KMS-11 (cell line): Measurements from ENCODE around the gene EIF3J.
"Not testable (repeated sequence)": the region's sequence is repeated elsewhere in the genome, so short reads cannot be mapped to it uniquely, and the experiment has no call there.

Experiments used
- H2AFZ ChIP-seq: fragments of 200-600 bp; sonication (generic); 2 replicates; pipeline ENCODE4 v1.6.1; 2016; ENCODE audit warnings: antibody characterized with exemption, mixed run types, low read depth
- H3K27ac ChIP-seq: fragments of 200-600 bp; sonication (generic); 2 replicates; pipeline ENCODE4 v1.6.1; 2016; ENCODE audit warnings: mild to moderate bottlenecking, mixed run types
- H3K27me3 ChIP-seq: fragments of 200-600 bp; sonication (generic); 2 replicates; pipeline ENCODE4 v1.6.1; 2017; ENCODE audit warnings: mild to moderate bottlenecking, low read depth, mixed run types, moderate library complexity; ENCODE audit not compliant: insufficient read depth
- H3K36me3 ChIP-seq: fragments of 200-600 bp; sonication (generic); 2 replicates; pipeline ENCODE4 v1.6.1; 2017; ENCODE audit warnings: mild to moderate bottlenecking, mixed run types; ENCODE audit not compliant: insufficient read depth
- H3K4me1 ChIP-seq: fragments of 200-600 bp; sonication (generic); 2 replicates; pipeline ENCODE4 v1.6.1; 2016; ENCODE audit warnings: mild to moderate bottlenecking, low read depth, mixed run types; ENCODE audit not compliant: poor library complexity, severe bottlenecking
- H3K4me2 ChIP-seq: fragments of 200-600 bp; sonication (generic); 2 replicates; pipeline ENCODE4 v1.7.0; 2016; ENCODE audit warnings: mild to moderate bottlenecking, mixed run types
- H3K4me3 ChIP-seq: fragments of 200-600 bp; sonication (generic); IDR thresholded peaks from 2 replicates; pipeline ENCODE4 v1.6.1; 2017; ENCODE audit warnings: low read depth, low read length, mixed read lengths; ENCODE audit not compliant: insufficient read depth
- H3K79me2 ChIP-seq: fragments of 200-600 bp; sonication (generic); 2 replicates; pipeline ENCODE4 v1.6.1; 2016; ENCODE audit warnings: low read depth, mixed run types; ENCODE audit not compliant: insufficient read depth
- H3K9ac ChIP-seq: fragments of 200-600 bp; sonication (generic); 2 replicates; pipeline ENCODE4 v1.6.1; 2016; ENCODE audit warnings: mild to moderate bottlenecking, mixed run types
- H4K20me1 ChIP-seq: fragments of 200-600 bp; sonication (generic); 2 replicates; pipeline ENCODE4 v1.6.1; 2016; ENCODE audit warnings: mild to moderate bottlenecking, mixed run types; ENCODE audit not compliant: insufficient read depth
- TF ChIP-seq, protein P1 (sequence below): fragments of 200-600 bp; sonication (generic); conservative IDR thresholded peaks from 2 replicates; pipeline ENCODE4 v1.6.1; 2017; ENCODE audit warnings: low read depth, mild to moderate bottlenecking, antibody characterized with exemption, low read length, moderate library complexity, mixed read lengths

The EIF3J gene

DNA sequence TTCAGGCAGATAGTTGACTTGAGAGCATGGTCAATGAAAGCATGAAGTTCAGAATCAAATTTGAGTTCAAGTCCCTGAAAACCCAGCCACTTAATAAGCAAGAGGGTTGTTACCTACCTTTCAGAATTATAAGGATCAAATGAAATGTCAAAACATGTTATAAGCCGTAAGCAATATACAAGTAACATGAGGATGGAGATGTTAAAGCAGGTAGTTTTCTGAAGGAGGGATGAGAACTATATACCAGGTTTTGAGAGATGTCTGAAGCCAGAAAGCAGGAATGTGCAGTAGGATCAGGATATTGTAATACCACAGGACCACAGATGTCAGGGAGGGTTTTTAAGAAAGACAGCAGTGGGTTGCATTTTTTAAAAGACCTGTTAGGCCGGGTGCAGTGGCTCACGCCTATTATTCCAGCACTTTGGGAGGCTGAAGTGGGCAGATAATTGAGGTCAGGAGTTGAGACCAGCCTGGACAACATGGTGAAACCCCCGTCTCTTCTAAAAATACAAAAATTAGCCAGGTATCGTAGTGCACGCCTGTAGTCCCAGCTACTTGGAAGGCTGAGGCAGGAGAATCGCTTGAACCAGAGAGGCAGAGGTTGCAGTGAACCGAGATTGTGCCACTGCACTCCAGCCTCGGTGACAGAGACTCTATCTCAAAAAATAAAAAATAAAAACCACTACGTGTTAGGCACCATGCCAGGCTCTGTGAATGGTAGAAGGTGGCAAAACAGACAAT lies 6.9 kb upstream of the EIF3J start:
- H3K4me1 ChIP-seq = no peaks in the 10 kb centered on the region
- no peak overlapping the region for H3K4me2 ChIP-seq
- H3K27ac ChIP-seq = no peak overlapping the region
- H3K79me2 ChIP-seq = no peaks in the 10 kb centered on the region
- H3K4me3 ChIP-seq = no peak overlapping the region
- no peaks in the 10 kb centered on the region for H4K20me1 ChIP-seq
- no peak overlapping the region for H2AFZ ChIP-seq
- TF ChIP-seq, protein P1, sequence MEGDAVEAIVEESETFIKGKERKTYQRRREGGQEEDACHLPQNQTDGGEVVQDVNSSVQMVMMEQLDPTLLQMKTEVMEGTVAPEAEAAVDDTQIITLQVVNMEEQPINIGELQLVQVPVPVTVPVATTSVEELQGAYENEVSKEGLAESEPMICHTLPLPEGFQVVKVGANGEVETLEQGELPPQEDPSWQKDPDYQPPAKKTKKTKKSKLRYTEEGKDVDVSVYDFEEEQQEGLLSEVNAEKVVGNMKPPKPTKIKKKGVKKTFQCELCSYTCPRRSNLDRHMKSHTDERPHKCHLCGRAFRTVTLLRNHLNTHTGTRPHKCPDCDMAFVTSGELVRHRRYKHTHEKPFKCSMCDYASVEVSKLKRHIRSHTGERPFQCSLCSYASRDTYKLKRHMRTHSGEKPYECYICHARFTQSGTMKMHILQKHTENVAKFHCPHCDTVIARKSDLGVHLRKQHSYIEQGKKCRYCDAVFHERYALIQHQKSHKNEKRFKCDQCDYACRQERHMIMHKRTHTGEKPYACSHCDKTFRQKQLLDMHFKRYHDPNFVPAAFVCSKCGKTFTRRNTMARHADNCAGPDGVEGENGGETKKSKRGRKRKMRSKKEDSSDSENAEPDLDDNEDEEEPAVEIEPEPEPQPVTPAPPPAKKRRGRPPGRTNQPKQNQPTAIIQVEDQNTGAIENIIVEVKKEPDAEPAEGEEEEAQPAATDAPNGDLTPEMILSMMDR = no peak
- no peak overlapping the region for H3K9ac ChIP-seq
- H3K27me3 ChIP-seq = no peaks in the 10 kb centered on the region
- no peaks in the 10 kb centered on the region for H3K36me3 ChIP-seq

DNA sequence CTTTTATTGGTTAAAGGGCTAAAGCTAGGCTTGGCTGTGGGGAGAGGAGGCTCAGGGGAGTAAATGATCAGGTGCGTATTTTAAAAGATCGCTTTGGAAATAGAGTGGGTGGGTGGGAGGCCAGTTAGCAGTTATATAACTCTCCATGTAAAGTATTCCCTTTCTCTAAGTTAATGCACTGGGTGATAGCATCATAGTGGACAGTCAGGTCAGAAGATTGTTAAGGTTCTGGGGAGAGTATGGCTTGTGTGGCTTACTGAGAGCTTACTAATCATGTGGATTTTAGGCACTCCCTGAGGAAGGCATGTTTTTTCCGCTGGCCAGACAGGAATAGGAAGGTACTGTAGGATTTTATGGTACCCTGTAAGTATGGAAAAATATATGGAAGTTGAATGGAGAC lies 6.3 kb upstream of the EIF3J start:
- H3K27me3 ChIP-seq = no peaks in the 10 kb centered on the region
- H3K36me3 ChIP-seq = no peaks in the 10 kb centered on the region
- H3K4me1 ChIP-seq = peaks cover 5% of the 10 kb centered on the region
- H3K27ac ChIP-seq = no peak overlapping the region
- no peak overlapping the region for H3K4me3 ChIP-seq
- H2AFZ ChIP-seq = no peak overlapping the region
- H3K4me2 ChIP-seq = no peak overlapping the region
- no peaks in the 10 kb centered on the region for H4K20me1 ChIP-seq
- no peaks in the 10 kb centered on the region for H3K79me2 ChIP-seq
- no peak overlapping the region for H3K9ac ChIP-seq
- TF ChIP-seq, protein P1 = no peak

DNA sequence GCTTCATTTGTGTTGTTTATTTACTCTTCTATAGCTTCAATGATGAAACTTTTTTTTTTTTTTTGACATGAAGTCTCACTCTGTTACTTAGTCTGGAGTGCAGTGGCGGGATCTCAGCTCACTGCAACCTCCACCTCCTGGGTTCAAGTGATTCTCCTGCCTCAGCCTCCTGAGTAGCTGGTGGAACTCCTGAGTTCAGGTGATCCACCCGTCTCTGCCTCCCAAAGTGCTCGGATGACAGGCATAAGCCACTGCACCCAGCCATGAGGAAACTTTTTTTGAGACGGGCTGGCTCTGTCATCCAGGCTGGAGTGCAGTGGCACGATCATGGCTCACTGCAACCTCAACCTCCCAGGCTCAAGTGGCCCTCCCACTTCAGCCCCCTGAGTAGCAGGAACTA lies 4.7 kb upstream of the EIF3J start:
- H3K27ac ChIP-seq, H3K36me3 ChIP-seq, H3K79me2 ChIP-seq, H3K27me3 ChIP-seq, H3K4me2 ChIP-seq, H4K20me1 ChIP-seq, H3K9ac ChIP-seq, H2AFZ ChIP-seq, H3K4me3 ChIP-seq, H3K4me1 ChIP-seq: not testable (repeated sequence)

DNA sequence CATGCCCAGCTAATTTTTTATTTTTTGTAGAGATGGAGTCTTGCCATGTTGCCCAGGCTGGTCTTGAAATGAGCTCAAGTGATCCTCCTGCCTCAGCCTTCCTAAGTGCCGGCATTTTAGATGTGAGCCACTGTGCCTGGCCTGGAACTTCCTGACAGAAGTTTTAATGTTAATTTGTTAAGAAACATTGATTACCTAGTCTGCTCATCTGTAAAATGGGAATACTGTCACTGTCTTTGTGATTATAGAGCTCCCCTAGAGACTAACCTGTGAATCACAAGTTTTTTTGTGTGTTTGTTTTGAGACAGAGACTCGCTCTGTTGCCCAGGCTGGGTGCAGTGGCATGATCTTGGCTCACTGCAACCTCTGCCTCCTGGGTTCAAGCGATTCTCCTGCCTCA lies 4.3 kb upstream of the EIF3J start:
- no peak overlapping the region for H3K4me3 ChIP-seq
- no peaks in the 10 kb centered on the region for H3K36me3 ChIP-seq
- no peaks in the 10 kb centered on the region for H3K27me3 ChIP-seq
- peaks cover 6% of the 10 kb centered on the region for H3K4me1 ChIP-seq
- H3K9ac ChIP-seq = no peak overlapping the region
- H4K20me1 ChIP-seq = no peaks in the 10 kb centered on the region
- H3K27ac ChIP-seq = no peak overlapping the region
- no peak overlapping the region for H2AFZ ChIP-seq
- peaks cover 8% of the 10 kb centered on the region for H3K79me2 ChIP-seq
- TF ChIP-seq, protein P1 = peak; percentile 63
- H3K4me2 ChIP-seq = no peak overlapping the region

DNA sequence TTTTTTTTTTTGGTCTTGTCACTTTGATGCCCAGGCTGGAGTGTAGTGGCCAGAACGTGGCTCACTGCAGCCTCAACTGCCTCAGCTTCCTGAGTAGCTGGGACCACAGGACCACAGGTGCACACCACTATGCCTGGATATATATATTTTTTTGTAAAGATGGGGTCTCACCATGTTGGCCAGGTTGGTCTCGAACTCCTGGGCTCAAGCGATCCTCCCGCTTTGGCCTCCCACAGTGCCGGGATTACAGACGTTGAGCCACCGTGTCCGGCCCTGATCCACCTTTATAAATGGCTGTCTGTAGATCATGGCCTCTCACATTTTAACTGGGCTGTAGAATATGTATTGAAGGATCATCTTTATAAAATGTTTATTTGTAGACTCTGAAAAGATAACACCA lies 1.9 kb upstream of the EIF3J start:
- Histone ChIP-seq H3K4me3 (no peak overlapping the region), H3K4me2 (no peak overlapping the region), H3K4me1 (peaks cover 18% of the 10 kb centered on the region), H4K20me1 (0 out of 2 replicates have a peak, but pooled peaks cover 3% of the 10 kb centered on the region), H3K27me3 (no peaks in the 10 kb centered on the region), H3K27ac (no peak overlapping the region), H3K9ac (no peak overlapping the region), H3K79me2 (peaks cover 30% of the 10 kb centered on the region), H2AFZ (no peak overlapping the region), H3K36me3 (peaks cover 3% of the 10 kb centered on the region; the same call in 1 of the 2 replicates)
- TF ChIP-seq, protein P1 = no peak
